HL-60/S4 treated with phorbol 12-myristate 13-acetate at 8.2 ng/mL for 4 days and 3 days (cell line): Measurements from ENCODE around the gene CD74.
"Not testable (repeated sequence)": the region's sequence is repeated elsewhere in the genome, so short reads cannot be mapped to it uniquely, and the experiment has no call there.

Experiments
- in situ Hi-C: fragments of 300-500 bp; cut with MboI; formaldehyde crosslinking; loops from 2 replicates; pipeline ENCODE4 v1.15.0; 2022; ENCODE audit warnings: low sequenced_read_pairs

CD74 gene

GRCh38 chr5:150412319-150413175 lies at the start of gene CD74:
Gene CD74 (minus strand): TSS chr5:150412910. CDS start chr5:150412749, 161 bp downstream.
- in situ Hi-C loops: no loop called here

- in situ Hi-C loops: loop anchor here (10.0 kb wide), 1 partner anchor 84 kb away; no protein-coding TSS in a partner anchor
These were observed 48.5 kb upstream of the CD74 start for GRCh38 chr5:150461231-150461630.

- in situ Hi-C loops: loop anchor here (10.0 kb wide), 1 partner anchor 84 kb away; no protein-coding TSS in a partner anchor
These were observed 48.1 kb upstream of the CD74 start for GRCh38 chr5:150460781-150461180.

GRCh38 chr5:150458802-150459557 lies 46.3 kb upstream of the CD74 start:
- in situ Hi-C loops: no loop called here

DNA sequence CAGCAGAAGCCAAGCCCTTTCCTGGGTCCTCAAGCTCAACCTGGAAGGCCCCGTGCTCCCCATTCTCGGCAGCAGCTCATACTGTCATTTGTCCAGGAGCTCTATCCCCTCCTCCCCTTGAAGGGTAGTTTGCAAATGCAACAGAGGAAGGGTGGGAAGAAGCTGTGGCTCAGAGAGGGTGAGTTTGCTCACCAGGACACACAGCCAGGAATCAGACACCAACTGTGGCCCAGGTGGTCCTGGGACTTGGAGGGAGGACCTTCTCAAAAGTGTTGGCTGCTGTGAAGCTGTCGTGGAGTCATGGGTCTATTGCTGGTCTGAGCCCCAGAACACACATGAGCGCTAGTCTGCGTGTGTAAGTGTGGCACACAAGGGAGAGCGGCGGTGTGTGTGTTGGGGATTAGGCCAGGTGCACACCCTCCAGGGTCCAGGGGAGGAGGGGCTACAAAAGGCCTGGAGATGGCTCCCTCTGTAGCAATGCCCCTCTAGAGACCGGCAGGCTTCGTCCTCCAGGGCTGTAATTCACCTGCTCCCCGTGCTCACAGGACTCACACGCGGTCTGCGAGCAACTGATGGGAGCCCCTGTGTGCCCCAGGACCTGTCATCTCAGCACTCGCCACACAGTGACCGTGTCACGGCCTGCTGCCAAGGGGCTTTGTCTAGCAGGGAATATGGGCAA lies 45.0 kb upstream of the CD74 start:
- in situ Hi-C loops: no loop called here

GRCh38 chr5:150457121-150457520 lies 44.4 kb upstream of the CD74 start:
- in situ Hi-C loops: no loop called here

- in situ Hi-C loops: no loop called here
These were observed 42.0 kb upstream of the CD74 start for GRCh38 chr5:150454492-150455229.

GRCh38 chr5:150454027-150454426 lies 41.3 kb upstream of the CD74 start:
- in situ Hi-C loops: not testable (repeated sequence)

DNA sequence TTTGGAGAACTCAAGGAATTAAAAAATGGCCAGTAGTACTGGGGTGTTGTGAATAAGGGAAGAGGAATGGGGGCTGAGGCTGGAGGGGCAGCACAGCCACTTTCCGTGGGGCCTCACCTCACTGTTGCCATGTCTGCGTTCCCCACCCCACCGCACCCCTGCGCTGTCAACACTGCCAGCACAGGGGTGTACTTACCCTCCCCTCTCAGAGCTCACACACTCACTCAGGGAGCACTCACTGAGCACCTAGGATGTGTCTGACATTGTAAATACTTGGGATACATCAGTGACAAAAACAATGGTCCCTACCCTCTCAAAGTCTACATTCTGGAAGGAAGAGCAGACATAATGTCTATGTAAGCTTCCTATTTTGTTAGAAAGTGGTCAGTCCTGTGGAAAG lies 40.2 kb upstream of the CD74 start:
- in situ Hi-C loops: no loop called here

GRCh38 chr5:150451594-150451993 lies 38.9 kb upstream of the CD74 start:
- in situ Hi-C loops: no loop called here

- in situ Hi-C loops: no loop called here
These were observed 37.0 kb upstream of the CD74 start, which contains the start of gene RPS14 for GRCh38 chr5:150449517-150450339. Gene RPS14 (minus strand): TSS chr5:150449739. CDS start chr5:150447733, 2,006 bp downstream.

DNA sequence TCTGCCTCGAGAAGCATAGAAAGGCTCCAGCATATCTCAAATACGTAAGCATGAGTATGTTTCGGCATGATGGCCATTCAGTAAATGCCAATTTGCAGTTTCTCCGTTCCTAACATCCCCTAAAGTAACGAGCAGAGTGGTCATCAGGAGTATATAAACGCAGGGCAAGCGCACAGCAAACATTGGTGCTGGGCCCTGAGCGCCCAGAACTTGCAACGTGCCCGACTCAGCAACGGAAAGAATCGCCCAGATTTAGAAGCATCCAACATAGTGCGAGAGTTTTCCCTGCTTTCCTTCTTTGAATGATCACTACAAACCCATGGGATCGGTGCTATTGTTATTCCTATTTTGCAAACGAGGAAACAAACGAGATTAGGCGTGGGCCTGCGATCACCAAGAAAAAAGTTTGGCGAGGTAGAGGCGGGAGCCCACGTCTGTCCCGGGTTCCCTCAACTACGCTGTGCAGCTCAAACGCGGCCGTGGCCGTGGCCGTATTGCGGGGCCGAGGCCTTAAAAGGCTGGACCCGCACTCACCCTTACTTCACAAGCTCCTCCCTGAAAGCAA lies 36.3 kb upstream of the CD74 start:
- in situ Hi-C loops: no loop called here

GRCh38 chr5:150448334-150448733 lies 35.6 kb upstream of the CD74 start:
- in situ Hi-C loops: no loop called here

DNA sequence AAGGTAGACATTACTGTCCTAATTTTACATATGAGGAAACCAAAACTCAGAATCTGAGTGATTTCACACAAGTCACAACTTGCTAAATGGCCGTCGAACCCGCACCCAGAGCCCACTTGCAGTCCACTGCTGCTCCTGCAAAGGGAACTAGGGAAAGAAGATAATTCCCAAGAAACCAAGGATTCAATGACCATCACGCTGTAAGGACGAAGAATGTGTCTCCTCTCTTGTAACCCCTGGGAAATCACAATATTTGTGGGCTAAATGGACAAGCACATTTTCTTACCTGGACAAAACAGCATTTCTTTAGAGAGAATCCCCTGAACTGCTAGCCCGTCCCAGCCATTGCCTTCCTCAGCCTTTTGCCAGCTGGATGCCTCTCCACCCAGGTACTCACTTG lies 34.5 kb upstream of the CD74 start:
- in situ Hi-C loops: no loop called here

DNA sequence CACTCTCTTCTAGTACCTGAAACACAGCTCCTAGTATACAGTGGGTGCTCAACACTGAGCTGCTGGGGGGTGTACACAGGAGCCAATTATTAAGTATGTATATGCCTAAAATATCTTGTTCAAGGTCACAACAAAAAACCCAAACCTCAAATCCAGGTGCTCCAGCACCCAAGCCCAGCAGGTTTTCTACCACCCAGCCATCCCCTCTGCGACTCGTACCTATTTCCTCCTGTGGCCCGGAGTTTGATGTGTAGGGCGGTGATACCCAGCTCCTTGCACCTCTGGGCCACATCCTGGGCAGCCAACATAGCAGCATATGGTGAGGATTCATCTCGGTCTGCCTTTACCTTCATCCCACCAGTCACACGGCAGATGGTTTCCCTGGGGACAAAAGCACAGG lies 33.9 kb upstream of the CD74 start:
- in situ Hi-C loops: no loop called here

GRCh38 chr5:150446088-150446487 lies 33.4 kb upstream of the CD74 start:
- in situ Hi-C loops: no loop called here

DNA sequence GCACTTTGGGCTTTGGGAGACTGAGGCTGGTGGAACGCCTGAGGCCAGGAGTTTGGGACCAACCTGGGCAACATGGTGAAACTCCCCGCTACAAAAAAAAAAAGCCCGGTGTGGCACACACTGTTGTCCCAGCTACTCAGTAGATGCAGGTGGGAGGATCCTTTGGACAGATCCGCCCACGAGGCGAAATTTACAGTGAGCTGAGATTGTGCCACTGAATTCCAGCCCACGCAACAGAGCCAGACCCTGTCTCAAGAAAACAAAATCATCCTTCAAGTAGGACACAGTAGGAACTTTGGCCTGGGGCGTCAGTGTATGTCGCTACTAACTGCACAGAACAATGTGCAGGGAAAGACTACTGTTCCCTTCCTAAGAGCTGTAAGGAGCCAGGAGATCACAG lies 32.1 kb upstream of the CD74 start:
- in situ Hi-C loops: no loop called here

GRCh38 chr5:150443242-150444075 lies 30.7 kb upstream of the CD74 start:
- in situ Hi-C loops: no loop called here

DNA sequence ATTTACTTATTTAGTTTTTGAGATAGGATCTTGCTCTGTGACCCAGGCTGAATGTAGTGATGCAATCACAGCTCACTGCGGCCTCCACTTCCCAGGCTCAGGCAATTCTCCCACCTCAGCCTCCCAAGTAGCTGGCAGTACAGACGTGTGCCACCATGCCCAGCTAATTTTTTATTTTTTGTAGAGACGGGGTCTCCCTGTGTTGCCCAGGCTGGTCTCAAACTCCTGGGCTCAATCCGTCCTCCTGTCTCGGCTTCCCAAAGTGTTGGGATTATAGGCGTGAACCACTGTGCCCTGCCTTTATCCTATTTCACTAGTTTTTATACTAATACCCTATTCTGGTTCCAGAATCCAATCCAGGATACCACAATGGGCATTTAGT lies 30.0 kb upstream of the CD74 start:
- in situ Hi-C loops: no loop called here
